Bronchial epithelial cell (primary cell): Measurements from ENCODE around the gene CEP104. TPM values are rescaled to one million over a fixed set of nuclear protein-coding genes. Genes with fewer than 3 reads are reported as not detected.

ENCODE experiments used
- DNase-seq: peaks from one replicate; pipeline ENCODE4 v3.0.0-alpha.2; 2010; ENCODE audit warnings: low read depth
- FAIRE-seq: peaks from 2 replicates; lab custom pipeline; 2011; peaks lifted over from hg19 to GRCh38; lab: Jason Lieb, UNC
- H3K27me3 ChIP-seq: 2 replicates; pipeline ENCODE4 v1.5.1; 2011; ENCODE audit warnings: low read length; ENCODE audit not compliant: control insufficient read depth, insufficient read depth
- H3K36me3 ChIP-seq: 2 replicates; pipeline ENCODE4 v1.5.1; 2011; ENCODE audit warnings: low read length; ENCODE audit not compliant: control insufficient read depth, insufficient read depth
- H3K4me3 ChIP-seq: 2 replicates; pipeline ENCODE4 v1.5.1; 2011; ENCODE audit warnings: mild to moderate bottlenecking, low read depth, low read length, control low read depth
- CTCF ChIP-seq: IDR thresholded peaks from 2 replicates; pipeline ENCODE4 v1.5.1; 2011; ENCODE audit warnings: mild to moderate bottlenecking, moderate library complexity, low read length, control low read depth, inconsistent platforms; ENCODE audit not compliant: insufficient read depth, severe bottlenecking
- total RNA-seq: library from RNA; depleted of rRNA; stranded (reverse); fragments of >200 nt; gene quantifications from 2 replicates; pipeline ENCODE4 v1.2.1, GENCODE V29; 2014

Gene CEP104
- total RNA-seq, 1 donor from 2014 or later, result 15.3 TPM

GRCh38 chr1:3789421-3790300 is 67.3 kb downstream of the CEP104 start:
- H3K4me3 ChIP-seq, result no peak overlapping the region
- H3K27me3 ChIP-seq, result no peaks in the 10 kb centered on the region
- TF ChIP-seq CTCF, result no peak
- peaks cover 24% of the 10 kb centered on the region for H3K36me3 ChIP-seq
- no peak for DNase-seq
- no peak for FAIRE-seq

- DNase-seq (no peak), FAIRE-seq (no peak)
- Histone ChIP-seq H3K36me3 (peaks cover 30% of the 10 kb centered on the region), H3K4me3 (no peak overlapping the region), H3K27me3 (no peaks in the 10 kb centered on the region)
- TF ChIP-seq CTCF, result no peak
Measured at GRCh38 chr1:3788756-3789420, 68.1 kb downstream of the CEP104 start.

- no peak for FAIRE-seq
- no peaks in the 10 kb centered on the region for H3K27me3 ChIP-seq
- TF ChIP-seq CTCF, result no peak
- peaks cover 33% of the 10 kb centered on the region for H3K36me3 ChIP-seq
- DNase-seq, result no peak
- H3K4me3 ChIP-seq, result no peak overlapping the region
Measured at GRCh38 chr1:3787745-3788605, 69.0 kb downstream of the CEP104 start.

- Histone ChIP-seq H3K27me3 (no peaks in the 10 kb centered on the region), H3K36me3 (peaks cover 35% of the 10 kb centered on the region), H3K4me3 (no peak overlapping the region)
- FAIRE-seq (no peak), DNase-seq (no peak)
- no peak for TF ChIP-seq CTCF
Measured at GRCh38 chr1:3787349-3787715, 69.7 kb downstream of the CEP104 start.

GRCh38 chr1:3786468-3787348 is 70.3 kb downstream of the CEP104 start:
- H3K36me3 ChIP-seq, result peaks cover 37% of the 10 kb centered on the region

More at GRCh38 chr1:3786468-3787348, 70.3 kb downstream of the CEP104 start:
- no peak overlapping the region for H3K4me3 ChIP-seq
- H3K27me3 ChIP-seq, result no peaks in the 10 kb centered on the region
- DNase-seq (no peak), FAIRE-seq (no peak)
- no peak for TF ChIP-seq CTCF
